ENCODE data around the gene PTH2R.

DNA sequence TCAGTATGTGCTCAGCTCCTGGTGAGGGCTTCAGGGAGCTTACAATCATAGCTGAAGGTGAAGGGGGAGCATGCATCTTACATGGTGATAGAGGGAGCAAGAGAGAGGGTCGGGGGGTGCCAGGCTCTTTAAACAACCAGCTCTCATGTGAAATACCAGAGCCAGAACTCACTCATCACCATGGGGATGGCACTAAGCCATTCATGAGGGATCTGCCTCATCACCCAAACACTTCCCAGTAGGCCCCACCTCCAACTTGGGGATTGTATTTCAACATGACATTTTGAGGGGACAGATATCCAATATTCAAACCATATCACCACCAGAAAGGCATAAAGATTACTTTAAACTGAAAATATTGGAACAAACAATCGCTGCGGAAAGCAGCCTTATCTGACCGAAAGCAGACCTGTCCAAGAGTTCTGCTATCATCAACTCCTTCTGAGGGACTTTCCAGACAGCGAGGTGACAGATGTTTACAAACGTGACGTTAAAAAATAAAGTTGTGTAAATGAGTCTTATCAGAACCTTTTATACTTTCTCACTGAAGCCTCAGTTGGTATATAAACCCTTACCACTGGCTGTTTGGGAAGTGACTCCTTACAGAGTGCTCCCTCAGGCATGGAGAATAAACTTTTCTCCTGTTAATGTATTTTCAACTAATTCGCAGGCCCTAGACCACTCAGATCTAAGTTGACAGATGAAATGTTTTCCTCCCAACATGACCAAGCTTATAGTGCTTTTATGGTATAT, 35.5 kb upstream of the PTH2R start:
- TF ChIP-seq, protein P1, sequence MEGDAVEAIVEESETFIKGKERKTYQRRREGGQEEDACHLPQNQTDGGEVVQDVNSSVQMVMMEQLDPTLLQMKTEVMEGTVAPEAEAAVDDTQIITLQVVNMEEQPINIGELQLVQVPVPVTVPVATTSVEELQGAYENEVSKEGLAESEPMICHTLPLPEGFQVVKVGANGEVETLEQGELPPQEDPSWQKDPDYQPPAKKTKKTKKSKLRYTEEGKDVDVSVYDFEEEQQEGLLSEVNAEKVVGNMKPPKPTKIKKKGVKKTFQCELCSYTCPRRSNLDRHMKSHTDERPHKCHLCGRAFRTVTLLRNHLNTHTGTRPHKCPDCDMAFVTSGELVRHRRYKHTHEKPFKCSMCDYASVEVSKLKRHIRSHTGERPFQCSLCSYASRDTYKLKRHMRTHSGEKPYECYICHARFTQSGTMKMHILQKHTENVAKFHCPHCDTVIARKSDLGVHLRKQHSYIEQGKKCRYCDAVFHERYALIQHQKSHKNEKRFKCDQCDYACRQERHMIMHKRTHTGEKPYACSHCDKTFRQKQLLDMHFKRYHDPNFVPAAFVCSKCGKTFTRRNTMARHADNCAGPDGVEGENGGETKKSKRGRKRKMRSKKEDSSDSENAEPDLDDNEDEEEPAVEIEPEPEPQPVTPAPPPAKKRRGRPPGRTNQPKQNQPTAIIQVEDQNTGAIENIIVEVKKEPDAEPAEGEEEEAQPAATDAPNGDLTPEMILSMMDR (IDR thresholded peaks at IDR 0.05), result no peak
- TF ChIP-seq POLR2A (IDR thresholded peaks at IDR 0.05), result no peak
